KG1 (cell line): ENCODE data around the gene TRIM60.
"Not testable (repeated sequence)": the region's sequence is repeated elsewhere in the genome, so short reads cannot be mapped to it uniquely, and the experiment has no call there.

Experiments used
- DNase-seq: peaks from one replicate; lab custom pipeline; 2025; lab: John Stamatoyannopoulos, UW

TRIM60 gene

DNA sequence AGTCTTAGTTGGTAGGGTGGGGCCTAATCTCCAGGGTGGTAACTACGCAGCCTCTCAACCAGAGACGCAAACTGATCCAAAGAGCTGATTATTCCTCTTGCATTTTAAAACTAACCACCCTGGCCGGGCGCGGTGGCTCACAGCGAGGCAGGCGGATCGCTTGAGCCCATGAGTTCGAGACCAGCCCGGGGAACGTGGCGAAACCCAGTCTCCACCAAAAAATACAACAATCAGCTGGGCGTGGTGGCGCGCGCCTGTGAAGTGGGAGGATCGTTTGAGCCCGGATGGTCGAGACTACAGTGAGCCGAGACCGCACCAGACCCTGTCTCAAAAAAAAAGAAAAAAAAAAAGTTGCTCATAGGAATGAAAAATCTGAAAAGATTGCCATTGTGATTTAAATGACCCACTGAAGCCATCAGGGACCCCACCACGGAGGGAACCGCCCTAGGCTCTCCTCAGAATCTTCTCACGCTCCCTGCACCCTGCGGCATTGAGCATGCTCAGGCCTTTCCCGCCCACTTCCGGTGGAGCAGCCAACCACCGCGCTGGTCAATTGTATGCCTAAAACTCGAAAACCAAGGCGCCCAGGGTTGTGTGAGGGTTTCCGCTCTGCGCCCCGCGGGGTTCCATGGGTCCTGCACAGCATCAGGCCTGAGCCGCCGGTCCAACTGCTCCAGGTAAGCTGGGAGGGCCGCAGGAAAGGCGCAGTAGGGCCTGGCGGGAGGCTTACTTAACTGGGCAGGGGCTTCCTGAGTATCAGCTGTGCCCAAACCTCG lies at the start of gene TRIM60:
TSS of gene TRIM60 (plus strand) at position 564 of the 776 bp plus-strand sequence. CDS start 8,074 bp downstream, outside the sequence.
- no peak for DNase-seq

DNA sequence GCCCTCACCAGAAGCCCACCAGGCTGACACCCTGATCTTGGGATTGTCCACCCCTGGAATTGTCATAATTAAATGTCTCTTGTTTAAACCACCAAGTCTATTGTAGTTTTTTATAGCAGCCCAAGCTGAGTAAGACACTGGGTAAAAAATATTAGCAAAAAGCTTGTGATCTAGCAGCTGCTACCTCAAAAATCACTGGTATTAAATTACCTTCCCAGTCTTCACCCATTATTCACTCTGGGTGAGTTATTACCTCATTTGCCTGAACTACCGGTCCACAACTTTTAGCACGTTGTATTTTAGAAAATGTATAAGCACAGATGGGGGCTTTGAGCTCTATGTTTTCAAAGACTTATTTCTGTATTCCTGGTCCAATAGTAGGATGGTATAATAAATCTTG lies 42.3 kb upstream of the TRIM60 start:
- DNase-seq = no peak

DNA sequence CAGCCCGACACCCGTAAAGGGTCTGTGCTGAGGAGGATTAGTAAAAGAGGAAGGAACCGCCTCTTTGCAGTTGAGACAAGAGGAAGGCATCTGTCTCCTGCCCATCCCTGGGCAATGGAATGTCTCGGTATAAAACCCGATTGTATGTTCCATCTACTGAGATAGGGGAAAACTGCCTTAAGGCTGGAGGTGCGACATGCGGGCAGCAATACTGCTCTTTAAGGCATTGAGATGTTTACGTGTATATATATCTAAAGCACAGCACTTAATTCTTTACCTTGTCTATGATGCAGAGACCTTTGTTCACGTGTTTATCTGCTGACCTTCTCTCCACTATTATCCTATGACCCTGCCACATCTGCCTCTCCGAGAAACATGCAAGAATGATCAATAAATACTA lies 41.0 kb upstream of the TRIM60 start:
- DNase-seq = not testable (repeated sequence)

DNA sequence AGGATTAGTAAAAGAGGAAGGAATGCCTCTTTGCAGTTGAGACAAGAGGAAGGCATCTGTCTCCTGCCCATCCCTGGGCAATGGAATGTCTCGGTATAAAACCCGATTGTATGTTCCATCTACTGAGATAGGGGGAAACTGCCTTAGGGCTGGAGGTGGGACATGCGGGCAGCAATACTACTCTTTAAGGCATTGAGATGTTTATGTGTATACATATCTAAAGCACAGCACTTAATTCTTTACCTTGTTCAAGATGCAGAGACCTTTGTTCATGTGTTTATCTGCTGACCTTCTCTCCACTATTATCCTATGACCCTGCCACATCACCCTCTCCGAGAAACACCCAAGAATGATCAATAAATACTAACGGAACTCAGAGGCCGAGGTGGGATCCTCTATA lies 35.7 kb upstream of the TRIM60 start:
- not testable (repeated sequence) for DNase-seq

DNA sequence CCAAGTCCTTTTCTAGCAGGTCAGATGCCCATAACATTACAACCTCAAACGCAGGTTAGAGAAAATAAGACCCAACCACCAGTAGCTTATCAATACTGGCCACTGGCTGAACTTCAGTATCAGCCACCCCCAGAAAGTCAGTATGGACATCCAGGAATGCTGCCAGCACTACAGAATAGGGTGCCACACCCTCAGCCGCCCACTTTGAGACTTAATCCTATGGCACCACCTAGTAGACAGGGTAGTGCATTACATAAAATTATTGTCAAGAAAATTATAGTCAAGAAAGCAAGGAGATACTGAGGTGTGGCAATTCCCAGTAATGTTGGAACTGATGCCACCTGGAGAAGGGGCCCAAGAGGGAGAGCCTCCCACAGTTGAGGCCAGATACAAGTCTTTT lies 34.5 kb upstream of the TRIM60 start:
- DNase-seq = no peak

DNA sequence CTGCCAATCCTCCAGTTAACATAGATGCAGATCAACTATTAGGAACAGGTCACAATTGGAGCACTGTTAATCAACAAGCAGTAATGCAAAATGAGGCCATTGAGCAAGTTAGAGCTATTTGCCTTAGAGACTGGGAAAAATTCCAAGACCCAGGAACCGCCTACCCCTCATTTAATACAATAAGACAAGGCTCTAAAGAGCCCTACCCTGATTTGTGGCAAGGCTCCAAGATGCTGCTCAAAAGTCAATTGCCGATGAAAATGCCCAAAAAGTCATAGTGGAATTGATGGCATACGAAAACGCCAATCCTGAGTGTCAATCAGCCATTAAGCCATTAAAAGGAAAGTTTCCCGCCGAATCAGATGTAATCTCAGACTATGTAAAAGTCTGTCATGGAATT lies 33.9 kb upstream of the TRIM60 start:
- no peak for DNase-seq

DNA sequence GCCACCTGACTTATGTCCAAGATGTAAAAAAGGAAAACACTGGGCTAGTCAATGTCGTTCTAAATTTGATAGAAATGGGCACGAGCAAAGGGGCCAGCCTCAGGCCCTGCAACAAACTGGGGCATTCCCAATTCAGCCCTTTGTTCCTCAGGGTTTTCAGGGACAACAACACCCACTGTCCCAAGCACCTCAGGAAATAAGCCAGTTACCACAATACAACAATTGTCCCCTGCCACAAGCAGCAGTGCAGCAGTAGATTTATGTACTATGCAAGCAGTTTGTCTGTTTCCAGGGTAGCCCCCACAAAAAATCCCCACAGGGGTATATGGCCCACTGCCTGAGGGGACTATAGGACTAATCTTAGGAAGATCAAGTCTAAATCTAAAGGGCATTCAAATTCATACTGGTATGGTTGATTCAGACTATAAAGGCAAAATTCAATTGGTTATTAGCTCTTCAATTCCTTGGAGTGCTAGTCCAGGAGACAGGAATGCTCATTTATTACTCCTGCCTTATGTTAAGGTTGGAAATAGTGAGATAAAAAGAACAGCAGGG lies 33.2 kb upstream of the TRIM60 start:
- DNase-seq = not testable (repeated sequence)

DNA sequence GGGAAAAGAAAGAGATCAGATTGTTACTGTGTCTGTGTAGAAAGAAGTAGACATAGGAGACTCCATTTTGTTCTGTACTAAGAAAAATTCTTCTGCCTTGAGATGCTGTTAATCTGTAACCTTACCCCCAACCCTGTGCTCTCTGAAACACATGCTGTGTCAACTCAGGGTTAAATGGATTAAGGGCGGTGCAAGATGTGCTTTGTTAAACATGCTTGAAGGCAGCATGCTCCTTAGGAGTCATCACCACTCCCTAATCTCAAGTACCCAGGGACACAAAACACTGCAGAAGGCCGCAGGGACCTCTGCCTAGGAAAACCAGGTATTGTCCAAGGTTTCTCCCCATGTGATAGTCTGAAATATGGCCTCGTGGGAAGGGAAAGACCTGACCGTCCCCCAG lies 29.8 kb upstream of the TRIM60 start:
- DNase-seq = not testable (repeated sequence)

DNA sequence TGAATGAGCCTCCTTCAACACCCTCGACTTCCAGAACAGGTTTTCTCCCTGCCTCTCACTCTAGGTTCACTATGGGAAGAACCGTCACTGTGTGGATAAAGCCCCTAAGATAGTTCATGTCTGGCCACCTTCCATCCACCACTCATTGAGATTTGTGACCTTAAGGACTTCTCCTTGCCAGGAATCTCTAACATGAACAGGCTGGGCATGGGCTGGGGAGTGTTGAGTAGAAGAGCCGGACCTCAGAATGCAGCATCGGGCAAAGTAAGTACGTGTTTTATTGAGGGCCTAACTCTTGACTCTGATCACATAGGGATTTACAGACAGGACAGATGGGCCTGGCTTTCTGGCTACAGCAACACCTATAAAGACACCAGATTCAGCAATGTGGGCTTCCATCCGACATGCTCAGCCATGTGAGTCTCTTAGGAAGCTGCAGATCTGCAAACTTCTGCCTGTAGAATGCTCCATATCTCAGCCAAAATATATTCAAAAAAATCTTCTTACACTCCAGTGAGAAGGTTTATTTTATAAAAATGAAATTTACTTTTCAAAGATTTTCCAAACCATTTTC lies 26.4 kb upstream of the TRIM60 start:
- DNase-seq = no peak

DNA sequence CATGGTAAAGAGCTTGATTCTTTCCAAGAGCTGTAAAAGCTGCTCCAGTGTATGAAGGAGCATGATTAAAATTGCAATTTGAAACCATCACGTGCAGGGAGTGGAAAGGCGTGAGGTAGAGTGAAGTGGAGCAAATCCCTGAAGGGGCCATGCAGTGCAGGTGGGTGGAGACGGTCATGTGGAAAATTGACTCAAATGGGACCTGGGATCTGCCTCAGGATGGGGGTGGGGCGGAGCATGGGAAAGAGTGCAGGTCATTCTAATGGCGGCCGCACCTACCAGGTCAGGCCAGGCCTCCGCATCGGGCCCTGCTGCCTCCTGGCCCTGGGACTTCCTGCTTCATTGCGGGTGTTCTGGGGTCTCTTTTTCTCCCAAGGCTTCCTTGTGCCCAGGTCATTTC lies 25.3 kb upstream of the TRIM60 start:
- DNase-seq = no peak

DNA sequence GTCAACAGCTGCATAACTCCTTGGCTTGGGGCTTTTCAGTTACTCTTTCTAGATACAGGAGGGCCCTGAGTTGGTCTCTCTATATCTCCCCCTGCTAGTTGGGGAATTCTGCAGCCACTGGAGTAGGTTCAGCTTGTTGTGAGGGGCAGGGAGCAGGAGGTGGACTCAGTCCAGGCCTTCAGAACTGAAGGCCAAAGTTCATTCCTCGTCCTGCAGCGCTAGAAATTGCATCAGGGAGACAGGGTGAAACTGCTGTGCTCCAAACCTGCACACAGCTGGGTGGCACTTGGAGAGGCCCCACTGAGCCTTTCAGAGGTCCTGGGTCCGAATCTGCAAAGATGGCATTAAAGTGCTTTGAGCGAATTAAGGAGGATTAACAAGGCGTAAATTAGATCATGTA lies 24.9 kb upstream of the TRIM60 start:
- no peak for DNase-seq

DNA sequence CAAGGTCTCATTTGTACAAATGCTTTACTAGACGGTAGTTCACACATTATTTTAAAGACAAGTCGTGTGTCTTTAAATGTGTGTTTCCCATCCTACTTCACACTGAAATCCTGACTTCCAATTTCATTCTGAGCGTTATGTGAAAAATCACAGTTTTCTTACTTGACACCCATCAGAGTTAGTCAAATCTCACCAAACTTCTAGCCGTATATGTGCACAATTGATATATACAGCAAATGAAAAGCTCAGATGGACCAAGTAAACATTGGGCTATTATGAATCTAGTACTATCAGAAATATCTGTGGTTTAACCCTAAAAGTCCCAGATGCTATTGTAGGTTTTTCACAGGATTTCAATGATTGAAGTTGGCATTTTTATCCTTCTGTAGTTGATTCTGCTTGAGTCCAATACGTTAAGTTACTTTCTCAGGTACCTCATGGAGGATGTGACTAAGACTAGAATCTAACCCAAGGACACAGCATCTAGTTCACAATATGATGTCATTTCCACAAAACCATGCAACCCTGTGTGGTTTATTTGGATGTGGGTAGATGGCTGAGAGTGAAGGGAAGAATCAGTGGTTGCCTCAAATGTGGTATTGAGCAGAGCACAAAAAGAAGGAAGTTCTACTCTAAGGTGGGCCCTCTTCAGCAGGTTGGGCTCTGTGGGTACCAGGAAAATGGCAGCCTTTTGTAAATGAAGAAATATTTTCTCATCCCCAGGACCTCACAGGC lies 22.1 kb upstream of the TRIM60 start:
- no peak for DNase-seq

DNA sequence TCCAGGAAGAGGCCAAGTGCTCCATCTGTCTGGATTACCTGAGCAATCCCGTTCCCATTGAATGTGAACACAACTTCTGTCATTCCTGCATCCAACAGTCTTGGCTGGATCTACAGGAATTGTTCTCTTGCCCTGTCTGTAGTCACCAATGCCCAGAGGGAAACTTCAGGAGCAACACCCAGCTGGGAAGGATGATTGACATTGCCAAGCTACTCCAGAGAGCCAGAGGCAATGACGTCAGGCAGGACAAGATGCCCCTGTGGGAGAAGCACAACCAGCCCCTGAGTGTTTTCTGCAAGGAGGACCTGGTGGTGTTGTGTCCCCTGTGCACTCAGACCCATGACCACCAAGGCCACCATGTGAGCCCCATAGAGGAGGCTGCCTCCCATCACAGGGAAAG lies 21.3 kb upstream of the TRIM60 start:
- no peak for DNase-seq

DNA sequence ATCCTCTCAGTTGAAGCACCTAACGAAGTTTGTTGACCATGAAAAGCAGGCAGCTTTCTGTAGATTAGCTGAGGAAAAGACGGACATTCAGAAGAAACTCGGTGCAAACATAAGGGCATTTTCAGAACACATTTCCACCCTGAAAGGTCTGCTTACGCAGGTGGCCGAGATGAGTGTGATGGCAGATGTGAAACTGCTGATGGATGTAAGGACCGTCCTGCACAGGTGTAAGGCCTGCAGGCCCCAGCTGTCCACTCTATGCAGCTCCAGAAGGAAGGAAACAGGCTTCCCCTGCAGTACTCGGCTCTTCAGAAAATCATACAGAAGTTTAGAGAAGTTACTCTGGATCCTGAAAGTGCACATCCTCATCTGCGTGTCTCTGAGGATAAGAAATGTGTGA lies 20.8 kb upstream of the TRIM60 start:
- no peak for DNase-seq

DNA sequence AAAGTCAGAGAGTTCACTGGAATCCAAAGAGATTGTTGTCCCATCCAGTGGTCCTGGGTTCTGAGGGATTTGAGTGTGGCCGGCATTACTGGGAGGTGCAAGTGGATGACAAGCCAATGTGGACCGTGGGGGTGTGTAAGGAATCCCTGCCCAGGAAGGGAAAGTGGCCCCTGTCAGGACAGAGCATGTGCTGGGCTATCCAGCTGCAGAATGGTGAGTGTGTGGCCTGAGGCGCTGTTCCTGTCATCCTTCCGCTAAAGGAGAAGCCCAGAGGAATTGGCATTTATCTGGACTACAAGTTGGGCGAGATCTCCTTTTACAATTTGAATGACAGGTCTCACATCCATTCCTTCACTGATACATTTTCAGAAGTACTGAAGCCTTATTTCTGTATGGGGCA lies 20.4 kb upstream of the TRIM60 start:
- DNase-seq = no peak

DNA sequence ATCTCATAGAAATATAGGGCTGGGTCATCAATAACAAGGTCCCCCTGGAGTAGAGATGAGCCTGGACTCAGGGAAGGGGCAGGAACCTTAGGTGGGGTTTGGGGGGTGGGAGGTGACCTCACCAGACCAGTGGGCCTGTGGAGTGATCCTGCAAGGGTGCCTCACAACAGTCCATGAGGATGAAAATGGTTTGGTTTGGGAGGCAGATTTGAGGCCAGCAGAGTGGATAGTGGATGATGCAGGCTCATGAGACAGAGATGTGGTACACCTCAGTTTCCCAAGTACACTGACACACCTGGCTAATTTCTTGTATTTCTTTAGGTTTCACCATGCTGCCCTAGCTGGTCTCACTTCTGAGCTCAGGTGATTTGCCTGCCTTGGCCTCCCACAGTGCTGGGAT lies 18.1 kb upstream of the TRIM60 start:
- DNase-seq = no peak

DNA sequence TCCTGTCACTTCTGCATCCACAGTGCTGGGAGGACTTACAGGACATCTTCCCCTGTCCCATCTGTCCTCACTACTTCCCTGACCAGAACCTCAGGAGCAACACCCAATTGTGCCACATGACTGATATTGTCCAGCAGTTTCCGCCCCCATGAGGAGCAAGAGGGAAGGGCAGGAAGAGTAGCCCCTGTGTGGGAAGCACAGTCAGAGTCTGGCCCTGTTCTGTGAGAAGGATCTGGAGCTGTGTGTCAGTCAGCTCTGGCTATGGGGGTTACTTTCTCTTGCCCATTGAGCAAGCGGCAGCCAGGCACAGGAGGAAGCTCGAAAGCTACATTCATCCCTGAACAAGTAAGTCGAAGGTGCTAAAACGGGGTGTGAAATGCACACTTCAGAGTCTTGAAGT lies 14.8 kb upstream of the TRIM60 start:
- no peak for DNase-seq

DNA sequence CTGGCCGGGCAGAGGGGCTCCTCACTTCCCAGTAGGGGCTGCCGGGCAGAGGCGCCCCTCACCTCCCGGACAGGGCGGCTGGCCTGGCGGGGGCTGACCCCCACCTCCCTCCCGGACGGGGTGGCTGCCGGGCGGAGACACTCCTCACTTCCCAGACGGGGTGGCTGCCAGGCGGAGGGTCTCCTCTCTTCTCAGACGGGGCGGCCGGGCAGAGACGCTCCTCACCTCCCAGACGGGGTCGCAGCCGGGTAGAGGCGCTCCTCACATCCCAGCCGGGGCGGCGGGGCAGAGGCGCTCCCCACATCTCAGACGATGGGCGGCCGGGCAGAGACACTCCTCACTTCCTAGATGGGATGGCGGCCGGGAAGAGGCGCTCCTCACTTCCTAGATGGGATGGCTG lies 11.8 kb upstream of the TRIM60 start:
- DNase-seq = not testable (repeated sequence)

DNA sequence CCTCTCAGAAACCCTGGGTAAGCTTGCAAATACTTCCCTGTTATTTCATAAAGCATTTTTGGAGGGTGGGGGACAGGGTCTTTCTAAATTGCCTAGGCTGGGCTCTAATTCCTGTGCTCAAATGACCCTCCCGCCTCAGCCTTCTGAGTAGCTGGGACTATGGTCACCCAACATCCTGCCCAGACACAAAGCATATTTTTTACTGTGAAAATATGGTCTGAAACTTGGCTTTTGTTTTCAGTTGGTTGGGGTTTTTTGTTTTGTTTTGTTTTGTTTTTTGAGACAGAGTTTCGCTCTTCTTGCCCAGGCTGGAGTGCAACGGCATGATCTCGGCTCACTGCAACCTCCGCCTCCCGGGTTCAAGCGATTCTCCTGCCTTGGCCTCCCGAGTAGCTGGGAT lies 6.0 kb upstream of the TRIM60 start:
- not testable (repeated sequence) for DNase-seq

DNA sequence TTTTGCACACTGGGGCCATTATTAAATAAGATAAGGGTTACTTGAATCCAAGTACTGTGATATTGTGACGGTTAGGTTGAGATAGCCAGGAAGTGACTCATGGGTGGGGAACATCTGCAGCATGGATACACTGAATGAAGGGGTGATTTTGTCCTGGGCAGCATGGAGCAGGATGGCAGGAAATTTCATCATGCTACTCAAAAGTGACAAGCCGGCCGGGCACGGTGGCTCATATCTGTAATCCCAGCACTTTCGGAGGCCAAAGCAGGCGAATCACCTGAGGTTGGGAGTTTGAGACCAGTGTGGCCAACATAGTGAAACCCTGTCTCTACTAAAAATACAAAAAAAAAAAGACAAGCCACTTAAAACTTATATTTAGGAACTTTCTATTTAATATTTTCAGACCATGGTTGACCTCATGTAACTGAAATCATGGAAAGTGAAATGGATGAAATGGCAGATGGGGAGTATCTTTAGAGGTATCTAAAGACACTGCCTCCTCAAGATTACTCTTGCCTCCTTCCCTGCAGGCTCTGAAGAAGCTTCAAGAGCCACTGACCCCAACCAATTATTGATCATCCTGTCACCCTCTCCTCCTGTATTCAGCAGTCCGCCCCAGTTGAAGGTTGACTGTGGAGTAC lies 3.9 kb upstream of the TRIM60 start:
- DNase-seq = no peak

DNA sequence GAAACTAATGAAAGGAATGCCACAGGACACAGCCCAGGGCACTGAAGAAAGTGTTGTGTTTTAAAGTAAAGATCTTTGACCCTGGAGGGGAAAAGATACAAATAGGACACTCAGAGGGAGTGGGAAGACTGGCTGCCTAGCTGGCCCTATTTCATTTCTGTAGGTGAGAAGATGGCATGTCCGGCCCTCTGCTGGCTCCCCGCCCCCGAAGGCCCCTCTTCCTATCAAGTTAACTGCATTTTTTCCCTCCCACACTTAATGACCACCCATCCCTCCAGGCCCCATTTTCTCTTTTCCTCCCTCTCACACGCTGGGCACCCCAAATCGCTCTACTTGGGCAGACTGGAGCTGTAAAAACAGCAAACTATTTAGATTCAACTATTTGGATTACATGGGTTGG lies 16.4 kb downstream of the TRIM60 start:
- no peak for DNase-seq

DNA sequence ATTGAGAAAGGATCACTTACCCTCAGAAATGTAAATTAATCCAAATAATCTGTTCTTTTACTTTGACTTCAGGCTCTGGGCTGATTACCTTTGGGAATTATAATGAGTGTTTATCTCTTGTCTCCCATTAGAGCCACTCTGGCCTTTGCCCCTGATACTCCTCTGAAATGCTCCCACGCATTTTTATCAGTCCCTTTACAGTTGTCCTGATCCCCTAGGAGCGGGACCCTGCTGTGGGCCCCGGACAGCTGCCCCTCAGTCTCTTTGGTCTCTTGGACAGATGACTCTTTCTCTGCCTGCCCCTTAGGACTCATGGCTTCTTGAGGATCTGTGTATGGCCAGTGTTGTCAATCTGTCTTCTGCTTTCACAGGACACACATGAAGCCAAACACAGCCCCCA lies 20.8 kb downstream of the TRIM60 start:
- no peak for DNase-seq
